GM12872 (cell line): ENCODE measurements around the gene MED13L.

Experiments used
- CTCF ChIP-seq: IDR thresholded peaks from 3 replicates; pipeline ENCODE4 v1.5.1; 2011; ENCODE audit warnings: low read depth, mild to moderate bottlenecking, low read length, moderate library complexity; ENCODE audit not compliant: insufficient read depth

The MED13L gene

GRCh38 chr12:116310082-116310481 lies 32.6 kb upstream of the MED13L start:
- TF ChIP-seq CTCF = no peak

- no peak for TF ChIP-seq CTCF
Observed at GRCh38 chr12:116309343-116309742, 31.9 kb upstream of the MED13L start.

- no peak for TF ChIP-seq CTCF
Observed at GRCh38 chr12:116308647-116309046, 31.2 kb upstream of the MED13L start.

GRCh38 chr12:116306968-116307367 lies 29.5 kb upstream of the MED13L start:
- no peak for TF ChIP-seq CTCF

- TF ChIP-seq CTCF = no peak
Observed at GRCh38 chr12:116306506-116306905, 29.0 kb upstream of the MED13L start.

GRCh38 chr12:116304621-116305020 lies 27.1 kb upstream of the MED13L start:
- no peak for TF ChIP-seq CTCF

GRCh38 chr12:116303929-116304328 lies 26.4 kb upstream of the MED13L start:
- TF ChIP-seq CTCF = no peak

GRCh38 chr12:116303066-116303465 lies 25.6 kb upstream of the MED13L start:
- no peak for TF ChIP-seq CTCF
